Measurements from ENCODE around the gene GLTP.

The GLTP gene

DNA sequence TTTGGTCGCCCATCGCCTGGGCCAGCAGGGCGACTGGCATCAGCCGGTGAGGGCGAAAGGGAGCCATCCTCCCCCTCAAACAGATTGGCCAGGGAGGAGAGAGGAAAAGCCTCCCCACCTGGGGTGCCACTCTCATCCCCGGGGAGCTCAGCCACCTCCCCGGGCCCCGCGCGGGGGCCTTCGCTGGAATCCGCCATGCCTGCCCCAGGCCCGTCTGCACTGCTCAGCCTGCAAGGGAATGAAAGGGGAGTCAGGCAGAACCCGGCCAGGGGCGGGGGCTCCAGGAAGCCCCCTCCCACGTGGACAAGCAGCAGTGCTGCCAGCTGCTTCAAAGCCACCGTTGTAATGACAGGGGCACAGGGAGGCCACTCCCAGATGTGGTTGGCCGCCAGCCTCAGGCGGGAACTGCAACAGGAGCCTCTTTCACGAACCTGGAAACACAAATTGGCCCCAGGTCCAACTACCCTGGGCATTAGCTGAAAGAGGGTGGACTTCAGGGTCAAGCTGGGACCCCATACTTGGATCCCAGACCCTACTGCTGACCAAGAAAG lies 65.7 kb downstream of the GLTP start:
- no peak for DNase-seq (ENCODE audit: low spot score)
- TF ChIP-seq CTCF (IDR thresholded peaks at IDR 0.05; ENCODE audit: extremely low read depth, insufficient read depth, missing control alignments) = no peak
- in situ Hi-C loops (cut with MboI; ENCODE audit: low pct_unique_long_range_greater_than_20kb, low sequenced_read_pairs, unreplicated experiment) = no loop called here

DNA sequence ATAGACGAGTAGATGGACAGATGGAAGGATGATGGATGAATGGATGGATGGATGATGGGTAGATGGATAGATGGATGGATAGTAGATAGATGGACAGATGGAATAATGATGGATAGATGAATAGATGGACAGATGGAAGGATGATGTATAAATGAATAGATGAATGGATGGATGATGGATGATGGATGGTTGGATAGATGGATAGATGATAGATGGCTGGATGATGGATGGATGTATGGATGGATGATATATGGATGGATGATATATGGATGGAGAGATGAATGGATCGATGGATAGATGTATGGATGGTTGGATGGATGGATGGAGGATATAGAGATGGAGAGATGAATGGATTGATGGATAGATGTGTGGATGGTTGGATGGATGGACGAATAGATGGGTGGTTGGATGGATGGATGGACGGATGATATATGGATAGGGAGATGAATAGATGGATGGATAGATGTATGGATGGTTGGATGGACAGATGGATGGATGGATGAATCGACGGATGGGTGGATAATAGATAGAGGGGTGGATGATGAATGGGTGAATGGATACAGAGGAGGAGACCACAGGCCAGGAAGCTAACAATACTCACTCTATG lies 66.4 kb downstream of the GLTP start:
- DNase-seq (ENCODE audit: low spot score) = no peak
- no peak for TF ChIP-seq CTCF (IDR thresholded peaks at IDR 0.05; ENCODE audit: extremely low read depth, insufficient read depth, missing control alignments)
- in situ Hi-C loops (cut with MboI; ENCODE audit: low pct_unique_long_range_greater_than_20kb, low sequenced_read_pairs, unreplicated experiment) = no loop called here

- in situ Hi-C loops (cut with MboI; ENCODE audit: low pct_unique_long_range_greater_than_20kb, low sequenced_read_pairs, unreplicated experiment) = no loop called here
- TF ChIP-seq CTCF (IDR thresholded peaks at IDR 0.05; ENCODE audit: extremely low read depth, insufficient read depth, missing control alignments) = no peak
- no peak for DNase-seq (ENCODE audit: low spot score)
Measured at GRCh38 chr12:109811624-109811995, 68.7 kb downstream of the GLTP start.

DNA sequence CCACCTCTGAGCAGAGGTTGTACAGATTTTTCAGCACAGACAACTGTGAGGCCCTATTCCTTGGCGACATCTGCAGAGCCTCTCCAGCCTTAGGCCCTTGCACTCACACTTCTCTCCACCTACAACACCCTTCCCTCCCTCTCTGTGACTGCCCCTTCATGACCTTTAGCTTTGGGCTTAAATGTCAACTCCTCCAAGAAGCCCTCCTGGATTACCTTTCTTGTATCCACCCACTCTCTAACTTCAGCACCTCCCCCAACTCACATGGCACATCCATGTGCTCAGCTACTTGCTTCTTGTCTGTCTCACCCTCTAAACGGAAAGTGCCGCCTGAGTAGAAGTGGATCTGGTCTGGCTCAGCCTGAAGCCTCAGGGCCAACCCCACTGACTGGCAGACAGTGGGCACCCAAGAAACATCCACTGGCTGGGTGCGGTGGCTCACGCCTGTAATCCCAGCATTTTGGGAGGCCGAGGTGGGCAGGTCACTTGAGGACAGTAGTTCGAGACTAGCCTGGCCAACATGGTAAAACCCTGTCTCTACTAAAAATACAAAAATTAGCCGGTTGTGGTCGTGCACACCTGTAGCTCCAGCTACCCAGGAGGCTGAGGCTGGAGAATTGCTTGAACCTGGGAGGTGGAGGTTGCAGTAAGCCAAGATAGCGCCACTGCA lies 69.3 kb downstream of the GLTP start:
- DNase-seq (ENCODE audit: low spot score) = no peak
- in situ Hi-C loops (cut with MboI; ENCODE audit: low pct_unique_long_range_greater_than_20kb, low sequenced_read_pairs, unreplicated experiment) = no loop called here
- no peak for TF ChIP-seq CTCF (IDR thresholded peaks at IDR 0.05; ENCODE audit: extremely low read depth, insufficient read depth, missing control alignments)

DNA sequence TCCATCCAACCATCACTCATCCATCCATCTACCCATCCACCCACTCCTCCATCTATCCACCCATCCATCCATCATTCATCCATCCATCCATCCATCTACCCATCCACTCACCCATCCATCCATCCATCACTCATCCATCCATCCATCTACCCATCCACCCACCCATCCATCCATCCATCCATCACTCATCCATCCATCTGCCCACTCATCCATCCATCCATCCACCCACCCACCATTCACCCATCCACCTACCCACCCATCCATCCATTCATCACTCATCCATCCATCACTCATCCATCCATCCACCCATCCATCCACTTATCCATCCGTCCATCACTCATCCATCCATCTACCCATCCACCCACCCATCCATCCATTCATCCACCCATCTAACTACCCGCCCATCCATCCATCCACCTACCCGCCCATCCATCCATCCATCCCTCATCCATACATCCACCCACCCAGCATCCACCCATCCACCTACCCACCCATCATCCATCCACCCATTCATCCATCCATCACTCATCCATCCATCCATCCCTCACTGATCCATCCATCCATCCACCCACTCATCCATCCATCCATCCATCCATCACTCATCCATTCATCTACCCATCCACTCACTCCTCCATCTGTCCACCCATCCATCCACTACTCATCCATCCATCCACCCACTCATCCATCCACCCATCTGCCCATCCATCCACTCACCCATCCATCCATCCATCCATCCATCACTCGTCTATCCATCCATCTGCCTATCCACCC lies 71.3 kb downstream of the GLTP start:
- no peak for TF ChIP-seq CTCF (IDR thresholded peaks at IDR 0.05; ENCODE audit: extremely low read depth, insufficient read depth, missing control alignments)
- in situ Hi-C loops (cut with MboI; ENCODE audit: low pct_unique_long_range_greater_than_20kb, low sequenced_read_pairs, unreplicated experiment) = no loop called here
- no peak for DNase-seq (ENCODE audit: low spot score)

GRCh38 chr12:109807954-109808643 lies 72.2 kb downstream of the GLTP start:
- DNase-seq (ENCODE audit: low spot score) = no peak
- TF ChIP-seq CTCF (IDR thresholded peaks at IDR 0.05; ENCODE audit: extremely low read depth, insufficient read depth, missing control alignments) = no peak
- in situ Hi-C loops (cut with MboI; ENCODE audit: low pct_unique_long_range_greater_than_20kb, low sequenced_read_pairs, unreplicated experiment) = no loop called here

Measured in GM13977 (cell line).